Stimulated activated CD8-positive, alpha-beta memory T cell treated with anti-CD3 and anti-CD28 coated beads, Interleukin-15, amount 100 ng/mL, for 4 hours (primary cell): ENCODE results near the gene KCNK4.
"Not testable (repeated sequence)": the region's sequence is repeated elsewhere in the genome, so short reads cannot be mapped to it uniquely, and the experiment has no call there.

Experiments used
- DNase-seq, 2 donors: peaks; one replicate each; pipeline ENCODE4 v3.0.0-alpha.2; 2020; ENCODE audit warnings: low read depth in 2 of 2

The KCNK4 gene

DNA sequence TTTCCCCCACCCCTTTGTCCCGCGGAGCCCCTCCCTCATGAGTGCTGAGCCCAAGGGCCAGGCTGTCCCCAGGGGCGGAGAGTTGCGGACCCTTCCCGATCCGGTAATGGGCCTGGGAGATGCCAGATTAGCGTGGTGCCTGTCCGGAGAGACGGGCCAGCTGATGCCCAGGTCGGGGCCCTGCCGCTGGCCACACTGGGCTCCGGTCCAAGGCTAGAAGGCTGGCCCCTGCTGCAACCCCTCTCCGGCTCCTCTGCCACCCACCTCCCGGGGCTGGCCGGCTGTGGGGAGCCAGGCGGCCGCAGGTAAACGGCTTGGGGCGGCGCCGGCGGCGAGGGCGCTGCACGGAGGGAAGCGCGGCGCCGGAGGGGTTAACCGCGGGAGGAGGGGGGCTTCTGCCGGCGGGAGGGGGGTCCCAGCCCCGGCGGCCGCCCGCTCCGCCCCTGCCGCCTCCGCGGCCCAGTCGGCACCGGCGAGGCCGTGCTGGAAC lies at the start of gene KCNK4:
TSS of gene KCNK4 (plus strand) at position 41 of the 490 bp plus-strand sequence. CDS start 1,717 bp downstream, outside the sequence.
- no peak for DNase-seq

DNA sequence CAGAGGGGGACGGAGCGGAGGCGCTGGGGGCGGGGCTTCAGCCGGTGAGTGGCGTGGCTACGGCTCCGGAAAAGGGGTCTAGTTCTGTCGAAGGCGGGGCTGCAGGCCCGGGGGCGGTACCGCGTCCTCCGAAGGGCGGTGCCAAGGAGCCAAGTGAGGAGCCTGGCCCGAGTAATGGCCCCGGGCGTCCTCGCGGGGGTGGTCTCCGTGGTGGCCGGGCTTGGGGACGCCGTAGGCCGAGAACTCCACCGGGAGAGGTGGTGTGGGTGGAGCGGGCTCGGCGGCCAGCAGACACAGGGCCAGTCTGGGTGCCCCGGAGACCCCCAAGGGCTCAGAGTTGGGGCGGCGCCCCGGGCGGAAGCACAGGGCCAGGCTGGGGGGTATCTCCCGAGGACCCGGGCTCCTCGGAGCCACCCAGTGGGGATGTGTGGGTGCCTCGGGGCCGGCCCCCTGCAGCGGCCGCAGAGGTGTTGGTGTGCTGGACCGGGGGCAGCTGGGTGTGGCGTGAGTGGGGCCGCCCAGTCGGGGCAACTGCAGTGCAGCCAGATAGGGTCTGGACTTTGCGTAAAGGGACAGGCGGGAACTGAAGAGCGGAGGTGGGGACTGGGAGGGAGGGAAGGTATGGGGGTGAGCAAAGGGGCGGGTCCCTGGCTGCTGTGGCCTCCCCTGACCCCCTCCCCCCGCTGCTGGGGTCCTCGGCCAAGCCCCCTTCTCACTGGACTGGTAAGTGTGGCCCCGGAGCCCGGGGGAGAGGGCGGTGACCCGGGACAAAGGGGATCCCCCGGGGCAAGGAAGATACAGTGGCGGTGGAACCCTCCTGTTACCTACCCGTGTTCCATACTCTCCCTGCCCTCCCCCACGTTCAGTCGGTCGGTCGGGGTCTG lies 49.4 kb upstream of the KCNK4 start:
- DNase-seq: peak in 1 of 2 donors; percentile 99

GRCh38 chr11:64243236-64243854 lies 47.8 kb upstream of the KCNK4 start:
- DNase-seq: no peak

DNA sequence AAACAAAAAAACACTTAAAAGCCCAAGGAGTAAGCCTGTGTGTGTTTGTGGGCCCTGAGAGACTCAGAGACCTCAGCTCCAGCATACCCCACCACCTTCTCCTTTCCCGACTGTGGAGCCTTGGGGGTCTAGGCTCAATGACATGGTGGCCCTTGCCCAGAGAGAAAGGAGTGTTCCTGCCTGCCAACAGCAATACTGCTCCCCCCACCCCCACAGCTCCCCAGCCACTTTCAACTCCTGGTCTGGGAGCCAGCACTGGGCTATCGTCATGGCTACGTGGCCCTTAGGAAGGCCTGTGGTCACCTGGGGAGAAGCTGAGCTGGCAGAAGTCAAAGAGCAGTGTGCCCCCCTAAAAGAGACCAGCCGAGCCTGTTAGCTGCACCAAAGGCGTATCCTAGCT lies 47.0 kb upstream of the KCNK4 start:
- no peak for DNase-seq

GRCh38 chr11:64244966-64245365 lies 46.1 kb upstream of the KCNK4 start:
- no peak for DNase-seq

DNA sequence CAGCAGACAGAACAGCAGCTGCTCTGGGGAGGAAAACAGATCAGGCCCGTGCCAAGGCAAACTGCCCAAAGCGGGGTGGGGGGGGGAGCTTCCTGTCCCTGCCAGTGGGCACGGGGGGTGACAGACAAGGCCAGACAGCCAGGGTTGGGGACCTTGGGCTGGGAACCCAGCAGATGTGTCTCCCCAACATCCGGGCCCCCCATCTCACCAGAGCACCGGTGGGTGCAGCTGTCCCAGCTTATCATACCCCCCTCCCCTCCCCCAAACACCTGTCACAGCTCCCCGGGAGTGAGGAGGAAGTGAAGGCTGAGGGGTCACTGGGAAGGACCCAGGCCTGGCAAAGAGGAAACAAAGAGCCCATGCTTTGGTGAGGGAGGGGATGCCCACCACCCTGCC lies 45.7 kb upstream of the KCNK4 start:
- DNase-seq: peak in 1 of 2 donors; percentile 31

DNA sequence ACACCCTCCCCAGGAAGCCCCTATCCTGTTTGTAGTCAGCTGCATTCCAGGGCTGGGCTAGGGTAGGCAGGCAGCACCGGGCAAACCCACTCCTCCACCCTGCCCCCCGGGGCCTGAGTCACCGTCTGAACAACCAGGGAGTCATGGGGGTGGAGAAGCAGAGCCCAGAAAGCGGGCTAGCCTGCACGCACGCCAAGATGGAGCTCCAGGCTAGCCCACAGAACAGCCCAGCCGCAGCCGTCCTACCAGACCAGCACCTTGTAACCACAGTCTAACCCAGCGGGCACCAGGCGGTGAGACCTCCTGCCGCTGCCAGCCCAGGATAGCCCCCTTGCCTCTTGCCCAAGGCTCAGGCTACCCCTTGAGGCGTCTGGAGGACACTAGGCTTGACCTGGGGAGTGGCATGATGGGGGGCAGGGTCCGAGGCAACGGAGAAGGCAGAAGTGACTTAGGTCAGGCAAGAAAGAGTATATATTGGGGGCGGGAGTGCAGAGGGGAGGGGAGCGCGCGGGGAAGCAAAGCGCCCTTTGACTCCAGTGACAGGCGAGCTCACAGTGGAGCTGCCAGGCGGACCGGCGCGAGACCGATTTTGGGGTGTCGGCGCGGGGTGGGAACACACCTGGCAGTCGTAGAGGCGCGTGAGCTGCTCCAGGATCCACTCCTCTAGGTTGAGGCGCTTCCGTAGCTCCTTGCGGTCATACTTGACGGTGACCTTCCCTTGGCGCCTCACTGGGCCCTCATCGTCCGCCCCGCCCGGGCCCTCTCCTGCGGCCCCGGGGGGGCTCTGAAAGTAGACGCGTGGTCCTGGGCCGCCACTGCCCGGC lies 45.1 kb upstream of the KCNK4 start:
- DNase-seq: peak; percentile 73 to 78

DNA sequence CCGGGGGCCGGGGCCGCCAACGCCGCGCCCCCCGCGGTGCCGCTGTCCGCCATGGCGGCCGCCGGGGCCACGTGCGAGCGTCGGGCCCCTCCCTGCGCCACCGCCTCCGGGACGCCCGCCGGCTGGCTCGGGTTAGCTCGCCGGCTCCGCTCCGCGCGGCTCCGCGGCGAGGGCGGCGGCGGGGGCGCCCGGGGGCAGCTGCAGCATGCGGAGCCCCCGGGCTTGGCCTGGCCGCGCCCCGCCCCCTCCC lies 44.6 kb upstream of the KCNK4 start:
- DNase-seq: not testable (repeated sequence)

GRCh38 chr11:64246871-64247728 lies 44.0 kb upstream of the KCNK4 start, which contains the start of gene PPP1R14B:
Gene PPP1R14B (minus strand): TSS chr11:64246943. CDS start chr11:64246673, 270 bp downstream.
- DNase-seq: peak; percentile 59 to 65

DNA sequence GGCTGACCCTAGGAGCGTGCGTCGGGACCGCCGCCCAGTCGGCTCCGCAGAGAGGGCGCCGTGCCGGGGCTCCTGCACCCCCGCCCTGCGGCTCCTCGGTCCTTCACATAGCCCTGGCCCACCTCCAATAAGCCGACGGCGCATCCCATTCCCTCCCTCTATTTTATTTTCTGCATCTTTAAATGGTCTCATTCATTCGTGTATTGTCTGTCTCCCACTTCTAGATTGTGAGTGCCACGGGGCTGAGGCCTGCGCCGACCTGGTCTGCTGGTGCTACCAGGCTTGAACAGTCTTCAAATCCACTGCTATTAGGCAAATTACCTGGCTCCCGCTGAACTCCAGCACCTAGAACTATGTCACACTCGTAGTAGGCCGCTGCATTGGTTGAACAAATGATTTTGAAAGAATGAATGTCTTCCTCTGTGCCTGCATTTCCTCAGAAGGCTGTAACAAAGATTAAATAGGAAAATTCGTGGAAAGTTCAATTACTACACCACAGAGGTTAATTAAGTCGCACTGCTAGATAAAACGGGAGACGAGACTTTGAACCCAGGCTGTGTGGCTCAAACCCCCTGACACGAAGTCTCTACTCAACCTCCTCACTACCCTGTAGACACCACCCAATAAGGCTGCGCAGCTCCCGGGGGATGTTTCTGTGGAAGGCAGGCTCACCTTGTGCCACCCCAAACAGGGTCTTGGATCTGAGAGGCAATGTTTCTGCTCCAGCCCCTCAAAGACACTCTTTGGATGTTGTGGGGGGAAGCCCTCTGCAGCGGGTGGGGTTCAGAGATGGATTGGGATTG lies 43.2 kb upstream of the KCNK4 start:
- DNase-seq: no peak

GRCh38 chr11:64248578-64248977 lies 42.5 kb upstream of the KCNK4 start:
- no peak for DNase-seq

DNA sequence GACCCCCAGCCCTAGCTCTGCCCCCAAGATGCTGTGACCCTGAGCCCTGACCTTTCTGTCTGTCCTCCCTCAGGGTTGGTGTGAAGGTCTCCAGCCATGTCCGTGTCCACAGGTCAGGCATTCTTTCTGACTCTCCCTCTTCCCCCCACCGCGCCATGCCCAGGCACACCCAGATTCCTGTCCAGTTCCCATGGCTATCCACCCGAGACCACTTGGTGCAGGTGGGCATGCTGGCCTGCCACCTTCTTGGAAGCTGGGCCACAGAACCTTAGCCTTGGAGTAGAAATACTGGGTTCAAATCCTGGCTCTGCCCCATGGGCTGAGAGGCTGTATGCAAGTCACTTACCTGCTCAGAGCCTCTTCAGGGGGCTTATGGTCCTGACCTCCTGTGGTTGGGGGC lies 42.1 kb upstream of the KCNK4 start:
- DNase-seq: no peak

DNA sequence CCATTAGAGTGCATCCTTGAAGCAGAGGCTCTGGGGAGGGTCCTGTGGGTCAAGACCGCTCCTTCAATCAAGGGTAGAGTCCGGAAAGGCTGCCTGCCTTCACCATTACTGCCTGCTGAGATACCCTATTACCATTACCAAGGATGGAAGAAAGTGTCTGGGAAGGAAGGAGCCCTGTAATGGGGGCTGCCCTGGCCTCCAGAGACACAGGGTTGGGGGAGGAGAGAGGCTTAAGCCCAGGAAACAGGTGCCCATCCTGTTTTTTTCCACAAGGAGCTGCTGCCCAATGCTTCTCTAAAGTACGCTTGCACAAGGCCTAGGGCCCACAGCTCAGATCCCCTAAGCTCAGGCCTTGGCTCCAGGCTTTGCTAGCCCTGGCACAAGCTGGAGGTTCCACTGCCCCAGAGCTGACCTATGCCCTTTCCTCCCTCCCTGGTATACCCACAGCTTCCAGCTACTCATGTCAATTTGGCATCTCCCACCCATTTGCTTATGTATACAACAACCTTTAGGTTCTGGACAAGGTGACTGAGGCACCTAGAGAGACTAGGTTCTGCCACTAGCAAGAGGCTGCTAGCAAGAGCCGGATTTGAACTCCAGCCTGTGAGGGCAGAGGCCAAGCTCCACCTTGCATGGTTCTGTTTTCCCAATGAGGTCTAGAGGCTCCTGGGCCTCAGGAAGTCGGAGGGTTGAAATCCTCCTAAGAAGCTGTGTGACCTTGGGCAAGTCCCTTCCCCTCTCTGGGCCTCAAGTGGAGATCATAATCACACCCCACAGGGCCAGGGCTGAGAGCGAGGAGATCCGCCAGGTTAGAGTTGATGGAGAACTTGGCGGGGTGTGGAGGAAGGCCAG lies 41.3 kb upstream of the KCNK4 start:
- DNase-seq: no peak

- no peak for DNase-seq
Measured at GRCh38 chr11:64250415-64251015, 40.6 kb upstream of the KCNK4 start.

DNA sequence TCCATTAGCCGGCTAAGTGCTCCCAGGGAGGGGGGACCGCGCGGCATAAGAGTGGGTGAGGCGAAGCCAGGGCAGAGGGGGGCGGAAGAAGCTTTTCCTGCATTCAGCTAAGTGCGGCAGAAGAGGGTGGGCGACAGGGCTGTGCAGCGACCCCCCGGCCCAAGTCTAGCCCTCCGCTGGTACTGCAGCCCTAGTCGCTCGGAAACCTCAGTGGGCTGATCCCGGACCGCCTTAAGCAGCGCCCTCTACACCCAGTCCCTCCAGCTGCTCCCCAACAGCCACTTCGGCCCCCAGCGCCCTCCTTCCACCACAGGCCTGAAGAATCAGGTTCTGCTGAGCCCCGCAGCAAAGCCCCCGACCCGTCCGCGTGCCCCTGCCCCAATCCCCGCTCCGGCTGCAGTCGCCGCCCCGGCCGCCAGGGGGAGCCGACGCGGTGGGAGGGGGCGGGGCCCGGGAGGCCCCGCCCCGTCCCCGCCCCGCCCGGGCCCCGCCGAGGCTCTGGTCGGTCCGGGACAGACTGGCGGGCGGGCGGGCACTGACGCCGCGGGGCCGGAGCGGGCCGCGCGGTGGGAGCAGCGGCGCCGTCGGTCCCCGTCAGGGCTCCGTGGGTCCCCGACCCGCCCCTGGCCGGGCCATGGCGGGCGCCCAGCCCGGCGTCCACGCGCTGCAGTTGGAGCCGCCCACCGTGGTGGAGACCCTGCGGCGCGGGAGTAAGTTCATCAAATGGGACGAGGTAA lies 39.9 kb upstream of the KCNK4 start, which contains the start of gene PLCB3:
TSS of gene PLCB3 (plus strand) at position 515 of the 737 bp plus-strand sequence. CDS start at position 635, 120 bp downstream.
- peak in 1 of 2 donors; percentile 43 for DNase-seq

DNA sequence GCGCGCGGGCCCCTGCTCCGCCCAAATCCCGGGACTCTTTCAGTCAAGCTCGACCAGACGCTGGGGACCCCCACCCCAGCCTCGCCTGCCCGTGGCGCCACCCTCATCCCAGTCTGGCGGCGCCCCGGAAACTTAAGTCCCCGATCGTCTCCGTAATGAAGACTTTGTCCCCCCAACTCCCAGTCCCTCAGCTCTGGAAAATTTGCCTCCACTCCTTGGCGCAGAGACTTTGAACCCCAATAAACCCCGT lies 39.4 kb upstream of the KCNK4 start:
- DNase-seq: no peak

- no peak for DNase-seq
Measured at GRCh38 chr11:64252003-64252872, 38.9 kb upstream of the KCNK4 start.

DNA sequence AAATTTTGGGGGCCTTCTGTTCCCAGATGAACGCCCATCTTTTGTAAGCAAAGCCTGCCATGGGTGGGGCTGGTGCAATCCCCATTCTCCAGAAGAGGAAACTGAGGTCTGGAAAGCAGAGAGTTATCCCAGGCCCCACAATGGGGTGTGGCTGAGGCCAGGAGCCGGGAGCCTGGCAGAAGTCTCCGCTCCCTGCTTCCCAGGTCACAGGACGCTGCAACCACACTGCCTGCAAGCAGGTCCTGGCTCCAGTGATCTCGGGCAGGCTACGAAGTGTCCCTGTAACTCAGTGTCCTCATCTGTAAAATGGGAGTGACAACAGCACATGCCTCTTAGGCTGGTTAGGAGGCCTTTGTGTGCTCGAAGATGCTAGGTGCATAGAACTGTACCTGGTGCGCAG lies 38.1 kb upstream of the KCNK4 start:
- no peak for DNase-seq
